Limb (tissue), 2 donors: ENCODE data around the gene NPW.

Source experiments
- DNase-seq, 2 donors: peaks; one replicate each; pipeline ENCODE4 v3.0.0-alpha.2; 2016; ENCODE audit errors: extremely low spot score in 2 of 2

The NPW gene

DNA sequence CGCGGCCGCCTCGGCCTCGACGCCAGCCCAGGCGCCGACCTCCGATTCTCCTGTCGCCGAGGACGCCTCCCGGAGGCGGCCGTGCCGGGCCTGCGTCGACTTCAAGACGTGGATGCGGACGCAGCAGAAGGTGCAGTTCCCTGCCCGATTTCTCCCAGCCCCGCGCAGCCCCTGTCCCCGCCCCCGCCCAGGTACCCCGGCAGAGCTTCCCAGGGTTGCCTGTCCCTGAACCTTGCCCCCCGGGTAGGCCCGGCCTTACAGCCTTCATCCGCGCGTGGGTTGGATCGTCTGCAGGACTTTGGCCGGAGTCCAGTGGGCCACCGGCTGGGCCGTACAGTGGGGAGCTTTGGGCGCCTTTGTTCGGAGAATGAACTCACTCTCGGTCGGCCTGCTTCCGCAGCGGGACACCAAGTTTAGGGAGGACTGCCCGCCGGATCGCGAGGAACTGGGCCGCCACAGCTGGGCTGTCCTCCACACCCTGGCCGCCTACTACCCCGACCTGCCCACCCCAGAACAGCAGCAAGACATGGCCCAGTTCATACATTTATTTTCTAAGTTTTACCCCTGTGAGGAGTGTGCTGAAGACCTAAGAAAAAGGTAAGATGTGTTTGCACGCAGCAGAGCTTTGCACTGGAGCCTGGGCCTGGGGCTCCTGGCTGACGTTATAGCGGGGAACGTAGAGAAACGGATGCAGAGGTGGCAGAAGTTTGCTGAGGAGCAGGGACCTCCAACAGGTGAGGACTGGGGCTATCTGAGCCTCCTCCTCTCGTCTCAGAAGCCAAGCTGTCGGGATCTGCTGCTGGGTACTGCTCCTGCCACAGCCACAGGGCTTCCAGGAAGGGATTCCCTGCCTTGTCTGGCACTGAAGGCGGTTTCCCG, 35.0 kb upstream of the NPW start:
- no peak for DNase-seq

DNA sequence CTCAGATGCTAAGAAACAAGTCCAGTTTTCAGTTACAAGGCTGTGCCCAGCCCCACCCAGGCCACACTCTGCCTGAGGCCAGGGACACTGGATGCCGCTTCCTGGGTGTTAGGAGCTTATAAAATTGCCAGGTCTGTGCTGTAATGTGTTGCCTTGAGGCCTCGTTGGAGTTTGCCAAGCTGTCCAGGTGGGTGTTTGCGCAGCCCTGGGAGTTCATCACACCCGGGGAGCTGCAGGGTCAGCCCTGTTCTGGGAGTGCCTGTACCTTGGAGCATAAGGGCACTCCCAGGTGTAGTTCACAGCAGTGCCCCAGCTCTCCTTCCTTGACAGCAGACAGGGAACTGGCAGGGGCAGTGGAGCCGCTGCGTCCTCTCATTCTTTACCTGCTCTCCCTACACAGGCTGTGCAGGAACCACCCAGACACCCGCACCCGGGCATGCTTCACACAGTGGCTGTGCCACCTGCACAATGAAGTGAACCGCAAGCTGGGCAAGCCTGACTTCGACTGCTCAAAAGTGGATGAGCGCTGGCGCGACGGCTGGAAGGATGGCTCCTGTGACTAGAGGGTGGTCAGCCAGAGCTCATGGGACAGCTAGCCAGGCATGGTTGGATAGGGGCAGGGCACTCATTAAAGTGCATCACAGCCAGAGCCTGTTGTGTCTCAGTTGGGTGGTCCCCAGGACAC, 34.0 kb upstream of the NPW start:
- no peak for DNase-seq

DNA sequence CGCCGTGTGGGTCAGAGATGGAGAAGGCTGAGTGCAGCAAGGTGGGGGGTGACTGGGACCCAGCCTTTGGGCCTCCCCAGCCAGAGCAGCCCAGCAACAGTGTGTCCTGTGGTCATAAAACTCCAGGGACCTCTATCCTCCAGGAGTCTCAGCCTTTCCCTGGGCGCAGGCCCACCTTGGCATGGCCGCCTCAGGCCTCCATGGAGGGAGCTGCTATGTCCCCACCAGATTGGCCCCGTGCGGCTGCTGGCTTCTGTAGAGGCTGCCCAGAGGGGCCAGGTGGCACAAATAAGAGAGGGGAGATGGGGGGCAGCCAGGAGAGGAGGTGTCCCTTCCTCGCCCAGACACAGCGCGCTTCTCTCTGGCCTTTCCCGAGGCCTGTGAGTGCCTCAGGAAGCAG, 32.4 kb upstream of the NPW start:
- no peak for DNase-seq

DNA sequence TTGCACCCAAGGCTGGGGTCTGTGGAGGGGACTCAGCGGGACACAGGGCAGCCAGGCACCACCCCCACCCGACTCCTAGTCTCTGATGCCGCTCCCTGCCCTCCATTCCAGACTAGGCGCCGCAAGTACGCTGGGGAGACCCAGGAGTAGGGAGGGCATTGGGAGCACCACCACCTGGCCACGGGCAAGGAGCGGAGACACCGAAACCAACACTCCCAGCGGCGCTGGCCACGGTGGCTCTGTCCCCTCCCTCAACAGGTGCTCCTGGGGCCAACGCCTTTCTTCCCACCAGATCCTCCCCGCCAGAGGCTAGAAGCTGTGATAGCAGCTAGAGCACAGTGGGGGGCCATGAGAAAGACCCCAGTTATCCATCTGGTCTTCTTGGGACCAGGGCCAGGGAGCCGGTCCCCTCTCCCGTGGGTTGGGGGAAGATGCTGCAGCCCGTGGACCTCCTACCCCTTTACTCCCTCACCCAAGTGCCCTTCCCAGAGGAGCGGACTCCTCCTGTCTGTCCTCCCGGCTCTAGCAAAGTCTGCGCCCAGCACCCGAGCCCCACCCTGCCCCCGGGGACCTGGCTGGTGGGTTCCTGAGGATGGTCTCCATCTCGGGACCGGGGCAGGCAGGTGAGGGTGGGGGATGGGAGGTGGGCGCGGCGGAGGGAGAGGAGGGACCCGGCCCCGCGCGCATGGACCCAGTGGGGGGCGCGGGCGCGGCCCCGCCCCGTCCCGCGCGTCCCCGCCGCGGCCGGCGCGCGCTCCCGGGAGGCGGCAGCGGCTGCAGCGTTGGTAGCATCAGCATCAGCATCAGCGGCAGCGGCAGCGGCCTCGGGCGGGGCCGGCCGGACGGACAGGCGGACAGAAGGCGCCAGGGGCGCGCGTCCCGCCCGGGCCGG, 30.1 kb upstream of the NPW start, which contains the start of gene SYNGR3:
Gene SYNGR3, plus strand, starts transcription at position 762 of the 892 bp plus-strand sequence. CDS start 133 bp downstream, outside the sequence.
- DNase-seq = no peak

DNA sequence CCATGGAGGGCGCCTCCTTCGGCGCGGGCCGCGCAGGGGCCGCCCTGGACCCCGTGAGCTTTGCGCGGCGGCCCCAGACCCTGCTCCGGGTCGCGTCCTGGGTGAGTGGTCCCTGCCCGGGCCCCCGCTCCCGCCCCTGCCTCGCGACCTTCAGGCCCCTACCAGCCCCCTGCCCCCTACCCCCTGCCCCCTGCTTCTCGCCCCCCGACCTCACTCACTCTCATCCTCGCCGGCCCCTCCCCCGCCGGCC, 29.6 kb upstream of the NPW start:
- no peak for DNase-seq

DNA sequence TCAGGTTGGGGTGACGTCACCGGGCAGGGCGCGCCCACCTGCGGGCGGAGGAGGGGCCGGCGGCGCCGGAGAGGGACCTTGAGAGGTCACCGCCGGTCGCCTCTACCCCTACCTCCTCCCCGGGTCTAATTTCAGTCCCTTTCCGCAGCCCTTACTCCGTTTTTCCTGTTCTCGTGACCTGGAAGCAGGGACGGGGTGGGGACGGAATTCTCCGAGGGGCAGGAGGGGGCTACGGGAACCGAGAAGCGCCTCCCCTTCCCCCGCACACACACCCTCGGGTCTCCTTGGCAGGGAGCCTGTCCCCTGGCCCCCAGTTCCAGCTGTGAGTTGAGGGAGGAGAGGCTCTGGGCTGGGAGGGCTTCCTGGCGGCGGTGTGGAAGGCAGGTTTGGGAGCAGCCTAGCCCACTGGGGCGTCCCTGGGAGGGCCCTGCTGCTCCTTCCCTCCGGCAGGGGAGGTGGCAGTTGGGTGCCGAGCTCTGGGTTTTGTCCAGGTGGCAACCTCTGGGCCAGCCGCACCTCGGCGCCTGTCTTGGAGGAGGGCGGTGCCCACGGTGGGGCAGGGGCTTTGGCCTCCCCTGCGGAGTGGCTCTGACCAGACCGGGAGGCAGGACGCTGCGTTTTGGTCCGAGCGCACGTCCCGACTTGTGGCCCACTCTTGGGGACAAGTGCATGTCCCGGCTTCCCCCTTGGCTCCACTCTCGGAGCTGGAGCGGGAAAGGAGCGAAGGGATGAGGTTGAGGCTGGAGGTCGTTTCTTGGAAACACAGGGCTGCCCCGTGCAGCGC, 29.0 kb upstream of the NPW start:
- no peak for DNase-seq

DNA sequence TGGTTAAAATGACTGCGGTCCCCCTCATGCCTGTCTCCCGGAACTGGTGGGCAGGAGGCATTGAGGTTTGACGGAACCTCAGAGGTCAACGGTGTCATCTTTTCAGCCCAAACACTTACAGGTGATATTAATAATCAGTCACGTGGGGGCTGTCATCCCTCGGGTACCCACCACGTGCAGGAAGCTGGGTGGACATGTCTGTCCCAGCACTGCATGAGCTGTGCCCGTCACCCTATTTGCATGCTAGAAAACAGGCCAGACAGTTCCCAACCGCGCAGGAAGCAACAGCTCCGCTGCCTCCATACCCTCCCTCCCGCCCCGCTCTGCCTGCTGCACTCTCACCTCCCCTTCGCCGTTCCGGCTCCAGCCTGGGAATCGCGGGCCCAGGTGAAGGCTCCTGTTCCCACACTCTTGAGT, 28.4 kb upstream of the NPW start:
- DNase-seq = no peak

DNA sequence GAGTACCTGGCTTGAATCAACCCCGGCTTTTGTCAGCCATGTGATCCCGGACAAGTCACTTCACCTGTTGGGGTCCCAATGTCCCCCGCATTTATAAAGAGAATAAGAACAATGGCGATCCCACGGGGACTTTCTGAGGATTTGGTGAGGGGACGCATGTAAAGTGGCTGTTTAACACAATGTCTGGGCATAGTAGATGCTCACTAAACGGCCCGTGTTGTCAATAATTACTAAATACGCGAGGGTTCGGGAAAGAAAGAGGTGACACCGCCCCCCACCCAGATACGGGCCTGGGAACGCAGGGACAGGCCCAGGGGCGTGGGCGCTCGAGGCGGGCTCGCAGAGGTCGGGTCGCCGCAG, 28.0 kb upstream of the NPW start:
- DNase-seq = no peak

DNA sequence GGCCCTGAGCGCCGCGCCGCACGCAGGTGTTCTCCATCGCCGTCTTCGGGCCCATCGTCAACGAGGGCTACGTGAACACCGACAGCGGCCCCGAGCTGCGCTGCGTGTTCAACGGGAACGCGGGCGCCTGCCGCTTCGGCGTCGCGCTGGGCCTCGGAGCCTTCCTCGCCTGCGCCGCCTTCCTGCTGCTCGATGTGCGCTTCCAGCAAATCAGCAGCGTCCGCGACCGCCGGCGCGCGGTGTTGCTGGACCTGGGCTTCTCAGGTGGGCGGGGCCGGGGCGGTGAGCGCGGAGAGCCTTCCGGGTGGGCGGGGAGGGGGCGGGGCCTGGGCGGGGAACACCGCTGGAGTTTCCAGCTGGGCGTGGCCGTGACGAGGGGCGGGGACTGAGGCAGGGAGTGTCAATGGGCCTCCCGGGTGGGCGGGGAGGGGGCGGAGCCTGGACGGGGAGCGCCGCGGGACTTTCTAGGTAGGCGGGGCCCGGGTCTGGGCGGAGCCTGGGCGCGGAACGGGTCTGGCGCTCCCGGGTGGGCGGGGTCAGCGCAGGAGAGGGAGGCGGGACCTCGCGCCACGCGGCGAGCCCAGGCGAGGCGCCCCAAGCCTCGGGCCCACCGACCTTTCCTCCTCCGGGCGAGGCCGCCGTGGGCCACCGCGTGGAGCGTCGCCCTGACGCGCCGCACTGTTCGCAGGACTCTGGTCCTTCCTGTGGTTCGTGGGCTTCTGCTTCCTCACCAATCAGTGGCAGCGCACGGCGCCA, 27.5 kb upstream of the NPW start:
- peak; percentile 90 to 98 for DNase-seq

DNA sequence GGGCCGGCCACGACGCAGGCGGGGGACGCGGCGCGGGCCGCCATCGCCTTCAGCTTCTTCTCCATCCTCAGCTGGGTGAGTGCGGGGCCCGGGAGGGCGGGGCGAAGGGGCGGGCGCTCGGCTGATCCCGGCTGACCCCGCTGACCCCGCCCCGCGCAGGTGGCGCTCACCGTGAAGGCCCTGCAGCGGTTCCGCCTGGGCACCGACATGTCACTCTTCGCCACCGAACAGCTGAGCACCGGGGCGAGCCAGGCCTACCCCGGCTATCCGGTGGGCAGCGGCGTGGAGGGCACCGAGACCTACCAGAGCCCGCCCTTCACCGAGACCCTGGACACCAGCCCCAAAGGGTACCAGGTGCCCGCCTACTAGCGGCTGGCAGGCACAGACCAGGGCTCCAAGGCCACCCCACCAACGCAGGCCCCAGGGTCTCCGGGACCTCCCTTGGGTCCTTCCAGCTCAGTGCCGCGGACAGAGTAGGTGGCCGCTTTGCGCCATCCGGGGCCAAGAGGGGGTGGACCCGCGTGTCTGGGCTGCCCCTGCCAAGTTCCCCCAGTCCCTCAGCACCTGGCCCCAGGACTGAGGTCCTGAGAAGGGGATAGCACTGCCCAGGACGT, 26.8 kb upstream of the NPW start:
- DNase-seq = no peak

DNA sequence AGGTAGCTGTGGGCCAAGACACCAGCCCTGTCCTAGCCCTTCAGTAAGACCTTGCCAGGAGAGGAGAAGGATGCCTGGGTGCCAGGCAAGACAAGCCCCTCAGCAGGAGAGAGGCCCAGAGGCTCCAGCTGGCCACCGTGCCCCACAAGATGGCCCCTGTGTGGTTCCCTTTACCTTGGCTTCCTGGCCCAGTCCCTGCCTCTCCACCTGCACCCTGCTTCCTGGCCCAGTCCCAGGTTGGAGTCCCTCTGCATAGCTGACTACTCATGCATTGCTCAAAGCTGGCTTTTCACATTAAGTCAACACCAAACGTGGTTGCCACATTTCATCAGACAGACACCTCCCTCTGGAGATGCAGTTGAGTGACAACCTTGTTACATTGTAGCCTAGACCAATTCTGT, 25.9 kb upstream of the NPW start:
- DNase-seq = no peak

DNA sequence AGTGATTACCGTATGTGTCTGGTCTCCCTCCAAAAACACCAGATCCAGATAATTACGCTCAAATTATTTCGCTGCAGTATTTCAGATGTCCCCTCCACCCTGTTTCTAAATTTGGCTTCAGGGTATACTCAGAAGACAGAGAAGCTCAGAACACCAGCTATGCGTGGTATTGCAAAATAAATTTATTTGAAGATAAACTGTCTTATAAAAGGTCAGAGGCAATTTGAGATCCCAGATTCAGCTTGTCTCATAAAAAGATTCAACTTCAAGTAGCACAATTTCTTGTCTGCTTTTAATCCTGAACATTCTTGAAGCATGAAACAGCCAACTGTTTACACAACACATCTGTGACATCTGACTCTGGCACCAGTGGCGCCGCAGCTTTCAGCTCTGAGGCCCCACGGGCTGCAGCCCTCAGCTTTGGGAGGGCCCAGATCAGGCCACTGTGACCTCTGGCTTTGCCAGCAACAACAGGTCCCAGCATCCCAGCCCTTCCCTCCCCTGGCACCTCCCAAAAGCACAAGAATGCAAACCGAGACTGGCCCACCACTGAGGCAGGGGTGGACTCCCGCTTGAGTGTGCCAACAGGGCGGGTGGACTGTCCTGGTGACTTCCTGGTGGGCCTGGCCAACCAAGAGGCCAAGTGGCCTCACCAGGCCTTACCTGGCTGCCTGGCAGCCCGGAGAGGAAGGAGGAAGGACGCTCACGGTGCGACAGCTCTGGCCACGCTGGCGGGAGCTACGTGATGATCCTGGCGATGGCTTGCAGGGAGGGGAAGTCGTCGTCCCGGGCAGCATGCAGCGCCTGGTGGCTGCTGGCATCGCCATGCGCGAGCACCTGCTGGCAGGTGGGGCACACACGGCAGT, 21.9 kb upstream of the NPW start:
- no peak for DNase-seq

DNA sequence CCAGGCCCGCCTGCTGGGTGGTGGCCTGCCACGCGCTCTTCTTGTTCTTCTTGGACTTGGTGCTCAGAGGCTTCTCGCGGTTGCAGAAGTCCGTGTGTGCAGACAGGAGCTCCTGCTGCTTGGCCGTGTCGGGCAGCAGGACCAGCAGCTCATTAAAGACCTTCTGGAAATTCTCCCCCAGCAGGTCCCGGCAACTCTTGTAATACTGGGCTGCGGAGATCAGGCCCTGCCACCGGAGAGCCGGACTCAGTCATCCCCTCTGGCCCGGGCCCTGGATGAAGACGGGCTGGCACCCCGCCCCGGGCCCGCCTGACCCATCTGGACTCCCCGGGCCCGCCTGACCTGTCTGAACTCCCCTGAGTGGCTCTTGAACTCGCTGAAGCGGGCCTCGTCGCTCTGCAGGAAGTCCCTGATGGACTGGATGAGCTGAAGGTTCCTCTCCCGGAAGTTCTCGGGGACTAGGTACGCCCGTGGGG, 21.2 kb upstream of the NPW start:
- DNase-seq = no peak

DNA sequence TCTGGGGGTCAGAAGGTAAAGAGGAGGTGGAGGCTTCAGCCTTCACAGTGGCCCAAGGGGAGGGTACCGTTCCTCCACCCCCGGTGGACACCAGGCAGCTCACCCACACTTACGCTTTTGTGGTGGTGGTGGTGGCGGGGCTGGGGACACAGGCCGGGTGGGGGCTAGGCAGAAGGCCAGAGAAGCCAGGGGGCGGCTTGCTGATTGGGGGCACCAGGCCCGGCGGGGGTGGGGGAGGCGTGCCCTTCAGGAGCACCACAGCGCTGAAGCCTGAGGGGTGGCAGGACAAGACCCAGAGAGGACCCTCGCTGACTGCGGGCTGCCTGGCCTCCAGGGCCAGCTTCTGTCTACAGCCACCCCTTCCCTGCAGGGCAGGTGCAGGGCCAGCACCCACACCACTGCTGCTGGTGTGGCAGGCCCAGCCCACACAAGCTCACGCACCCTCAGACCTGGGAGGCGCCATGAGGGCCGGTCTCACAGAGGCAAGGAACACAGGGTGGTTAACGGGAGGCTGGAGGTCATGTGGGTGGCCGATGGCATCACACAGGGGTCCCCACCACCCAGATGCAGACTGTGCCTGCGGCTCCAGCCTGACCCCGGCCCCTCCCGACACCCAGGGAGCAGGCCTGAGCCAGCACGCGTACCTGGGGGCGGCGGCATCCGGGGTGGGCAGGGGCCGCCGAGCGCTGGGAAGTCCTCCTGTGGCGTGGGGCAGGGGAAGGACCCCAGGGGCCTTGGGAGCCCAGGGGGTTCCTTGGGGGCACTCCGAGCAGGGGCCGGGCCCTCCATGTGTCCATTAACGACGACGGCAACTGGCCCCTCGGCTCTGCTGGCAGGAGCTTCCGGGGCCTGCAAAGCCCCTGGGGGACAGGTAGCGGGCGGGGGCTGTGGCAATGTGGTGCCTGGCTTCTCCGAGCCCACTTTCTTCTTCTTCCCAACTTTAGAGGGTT, 20.5 kb upstream of the NPW start:
- DNase-seq = no peak

DNA sequence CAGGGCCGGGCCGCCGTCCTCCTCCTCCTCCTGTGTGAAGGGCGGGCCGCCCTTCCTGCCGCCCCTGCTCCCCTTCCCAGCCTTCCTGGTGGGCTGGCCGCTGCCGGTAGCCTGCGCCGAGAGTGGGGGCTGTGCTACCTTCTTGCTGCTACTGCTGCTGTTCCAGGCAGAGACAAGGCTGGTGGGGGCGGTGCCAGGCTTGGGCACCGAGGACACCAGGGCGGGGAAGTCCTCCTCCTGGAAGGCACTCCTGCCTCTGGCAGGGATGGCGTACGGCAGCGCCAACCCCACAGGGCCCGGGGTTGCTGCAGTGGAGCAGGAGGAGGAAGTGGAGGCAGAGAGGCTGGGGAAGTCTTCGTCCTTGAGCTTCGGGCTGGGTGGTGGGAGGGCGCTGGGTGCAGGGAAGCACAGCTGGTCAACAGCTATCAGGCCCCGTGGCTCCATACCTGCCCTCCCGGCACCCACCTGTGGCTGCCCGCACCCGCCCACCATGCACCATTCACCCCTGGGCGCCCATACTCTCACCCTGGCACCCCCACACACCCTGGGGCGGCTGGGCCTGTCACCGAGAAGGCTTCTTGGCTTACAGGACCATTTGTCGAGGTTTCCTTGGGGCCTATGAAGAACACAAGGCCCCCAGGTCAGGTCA, 19.6 kb upstream of the NPW start:
- no peak for DNase-seq

DNA sequence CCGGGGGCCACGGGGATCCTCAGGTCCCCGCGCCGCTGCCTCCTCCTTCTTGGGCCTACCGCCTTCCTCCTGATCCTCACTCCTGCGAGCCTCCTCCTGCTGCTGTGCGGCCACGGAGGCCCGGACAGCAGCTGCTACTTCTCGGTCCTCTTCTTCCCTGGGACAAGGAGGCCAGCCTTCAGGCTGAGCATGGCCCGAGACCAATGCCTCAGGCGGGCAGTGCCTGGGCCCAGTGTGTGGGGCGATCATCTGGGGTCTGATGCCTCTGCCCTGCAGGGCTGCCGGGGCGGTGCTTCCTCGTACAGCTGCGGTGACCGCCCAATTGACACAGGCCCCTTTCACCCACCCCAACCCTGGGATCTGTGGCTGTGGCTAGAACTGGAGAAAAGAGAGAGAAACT, 18.6 kb upstream of the NPW start:
- DNase-seq = no peak
